Panc1 (cell line): ENCODE measurements around the gene TERT. TPM values are rescaled to one million over a fixed set of nuclear protein-coding genes. Genes with fewer than 3 reads are reported as not detected.

ENCODE experiments used
- ATAC-seq: fragments of 200-7000 bp; cut with Tn5 transposase; 2 replicates; pipeline ENCODE4 v1.9.1; 2020; ENCODE audit warnings: mild to moderate bottlenecking, moderate library complexity
- BruUV-seq: library from RNA; stranded (reverse); fragments of 400-500 nt; replicated peaks from 2 replicates; lab custom pipeline; 2021; lab: Mats Ljungman, UMichigan
- CTCF ChIA-PET: fragments of 300-600 bp; sonication (Branson Sonifier 250); formaldehyde crosslinking; loops from one replicate; lab custom pipeline; 2022; ENCODE audit warnings: antibody characterized with exemption; lab: Charles Lee
- POLR2A ChIA-PET: fragments of 300-600 bp; sonication (Branson Sonifier 250); formaldehyde crosslinking; loops from one replicate; lab custom pipeline; 2022; ENCODE audit warnings: antibody characterized with exemption; lab: Charles Lee
- DNase-seq: peaks from one replicate; pipeline ENCODE4 v3.0.0-alpha.2; 2010; ENCODE audit warnings: low read depth, low spot score
- H3K27ac ChIP-seq: 2 replicates; pipeline ENCODE4 v1.5.1; 2011; ENCODE audit warnings: mild to moderate bottlenecking, low read length, inconsistent platforms
- H3K27me3 ChIP-seq: fragments of 200-500 bp; sonication (Bioruptor generic); 2 replicates; pipeline ENCODE4 v1.6.0; 2014; ENCODE audit warnings: low read length, inconsistent platforms; ENCODE audit not compliant: control insufficient read depth, insufficient read depth
- H3K36me3 ChIP-seq: fragments of 200-500 bp; sonication (Bioruptor generic); 2 replicates; pipeline ENCODE4 v1.5.1; 2014; ENCODE audit warnings: inconsistent platforms, mild to moderate bottlenecking, low read length, moderate library complexity; ENCODE audit not compliant: control insufficient read depth, insufficient read depth
- H3K4me1 ChIP-seq: 2 replicates; pipeline ENCODE4 v1.5.1; 2011; ENCODE audit warnings: inconsistent platforms, mild to moderate bottlenecking, low read length, moderate library complexity; ENCODE audit not compliant: control insufficient read depth, insufficient read depth
- H3K4me3 ChIP-seq, 2 experiments: 2 replicates each; pipeline ENCODE4 v1.5.1; 2011 to 2012; ENCODE audit warnings: low read depth in 2 of 2, low read length in 2 of 2, mild to moderate bottlenecking in 2 of 2, inconsistent platforms in 1 of 2, moderate library complexity in 1 of 2
- H3K9me3 ChIP-seq: fragments of 200-500 bp; sonication (Bioruptor generic); 2 replicates; pipeline ENCODE4 v1.5.1; 2014; ENCODE audit warnings: low read depth, mild to moderate bottlenecking, inconsistent platforms, low read length, moderate library complexity; ENCODE audit not compliant: control insufficient read depth, insufficient read depth
- POLR2AphosphoS5 ChIP-seq: IDR thresholded peaks from 2 replicates; pipeline ENCODE4 v1.6.1; 2012; ENCODE audit warnings: mild to moderate bottlenecking, low read depth, low read length, moderate library complexity
- REST ChIP-seq, 2 experiments: IDR thresholded peaks; 2 replicates each; pipeline ENCODE4 v1.6.1; 2011 to 2012; ENCODE audit warnings: low read depth in 2 of 2, control low read depth in 1 of 2, low read length in 1 of 2, mild to moderate bottlenecking in 1 of 2, moderate library complexity in 1 of 2; ENCODE audit not compliant: insufficient read depth in 1 of 2
- SIN3A ChIP-seq: IDR thresholded peaks from 2 replicates; pipeline ENCODE4 v1.6.1; 2012; ENCODE audit warnings: low read depth, mild to moderate bottlenecking, low read length, moderate library complexity, borderline replicate concordance; ENCODE audit not compliant: insufficient read depth
- TCF7L2 ChIP-seq: IDR thresholded peaks from 2 replicates; pipeline ENCODE4 v1.6.1; 2011; ENCODE audit warnings: mild to moderate bottlenecking, low read depth, low read length, inconsistent platforms
- in situ Hi-C: cut with HindIII; loops from 2 replicates; pipeline ENCODE4 v1.10.0; 2016; ENCODE audit warnings: low sequenced_read_pairs, low pct_unique_long_range_greater_than_20kb
- intact Hi-C: fragments of 100-400 bp; cut with micrococcal nuclease; formaldehyde crosslinking; loops from one replicate; pipeline ENCODE4 v1.10.0; 2022; ENCODE audit not compliant: unreplicated experiment
- total RNA-seq: library from RNA; stranded (reverse); gene quantifications from one replicate; pipeline ENCODE4 v1.2.1, GENCODE V29; 2021; ENCODE audit not compliant: unreplicated experiment
- TF ChIP-seq, protein P1 (sequence below): fragments of 450-650 bp; IDR thresholded peaks from 2 replicates; pipeline ENCODE4 v1.5.1; 2017; ENCODE audit warnings: mild to moderate bottlenecking

The TERT gene
- total RNA-seq, 1 experiment from 2014 or later, result 8.9 TPM

GRCh38 chr5:1264211-1264610 lies 30.7 kb downstream of the TERT start:
- H3K36me3 ChIP-seq, result no peaks in the 10 kb centered on the region
- BruUV-seq, result no TSS peak
- H3K4me3 ChIP-seq, result no peak overlapping the region
- no peak overlapping the region for H3K27ac ChIP-seq
- CTCF ChIA-PET, result no interaction called here
- no peaks in the 10 kb centered on the region for H3K9me3 ChIP-seq
- ATAC-seq, result no peak
- POLR2A ChIA-PET, result no interaction called here
- H3K4me1 ChIP-seq, result no peaks in the 10 kb centered on the region
- H3K27me3 ChIP-seq, result no peaks in the 10 kb centered on the region
- TF ChIP-seq TCF7L2 (no peak), REST (IDR thresholded peaks at IDR 0.05; ENCODE audit: insufficient read depth in 1 of 2, low read depth in 2 of 2, low read length in 1 of 2) (no peak), SIN3A (no peak), POLR2AphosphoS5 (no peak)
- TF ChIP-seq, protein P1, sequence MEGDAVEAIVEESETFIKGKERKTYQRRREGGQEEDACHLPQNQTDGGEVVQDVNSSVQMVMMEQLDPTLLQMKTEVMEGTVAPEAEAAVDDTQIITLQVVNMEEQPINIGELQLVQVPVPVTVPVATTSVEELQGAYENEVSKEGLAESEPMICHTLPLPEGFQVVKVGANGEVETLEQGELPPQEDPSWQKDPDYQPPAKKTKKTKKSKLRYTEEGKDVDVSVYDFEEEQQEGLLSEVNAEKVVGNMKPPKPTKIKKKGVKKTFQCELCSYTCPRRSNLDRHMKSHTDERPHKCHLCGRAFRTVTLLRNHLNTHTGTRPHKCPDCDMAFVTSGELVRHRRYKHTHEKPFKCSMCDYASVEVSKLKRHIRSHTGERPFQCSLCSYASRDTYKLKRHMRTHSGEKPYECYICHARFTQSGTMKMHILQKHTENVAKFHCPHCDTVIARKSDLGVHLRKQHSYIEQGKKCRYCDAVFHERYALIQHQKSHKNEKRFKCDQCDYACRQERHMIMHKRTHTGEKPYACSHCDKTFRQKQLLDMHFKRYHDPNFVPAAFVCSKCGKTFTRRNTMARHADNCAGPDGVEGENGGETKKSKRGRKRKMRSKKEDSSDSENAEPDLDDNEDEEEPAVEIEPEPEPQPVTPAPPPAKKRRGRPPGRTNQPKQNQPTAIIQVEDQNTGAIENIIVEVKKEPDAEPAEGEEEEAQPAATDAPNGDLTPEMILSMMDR, result no peak
- intact Hi-C loops, result no loop called here
- no peak for DNase-seq
- in situ Hi-C loops, result no loop called here

DNA sequence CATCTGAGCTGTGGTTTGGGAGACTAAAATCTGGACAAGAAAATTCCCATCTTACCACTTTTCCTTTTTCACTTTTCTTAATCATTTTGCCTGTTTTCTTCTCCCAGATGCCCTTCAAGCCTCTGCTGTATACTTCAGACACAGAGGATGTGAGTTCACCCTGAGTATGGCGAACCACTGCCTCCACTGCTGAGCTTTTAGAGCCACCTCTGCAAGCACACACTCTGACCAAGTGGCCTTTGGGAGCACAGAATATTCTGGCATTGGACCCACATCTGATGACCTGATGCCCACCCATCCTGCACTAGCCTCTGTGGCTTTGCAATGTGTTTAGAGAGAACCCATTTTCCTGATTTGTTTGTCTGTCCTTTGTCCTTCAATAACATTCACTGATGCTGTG lies 32.5 kb downstream of the TERT start:
- no peaks in the 10 kb centered on the region for H3K27me3 ChIP-seq
- TF ChIP-seq TCF7L2 (no peak), SIN3A (no peak), REST (IDR thresholded peaks at IDR 0.05; ENCODE audit: insufficient read depth in 1 of 2, low read depth in 2 of 2, low read length in 1 of 2) (no peak), POLR2AphosphoS5 (no peak)
- TF ChIP-seq, protein P1, result no peak
- H3K36me3 ChIP-seq, result no peaks in the 10 kb centered on the region
- in situ Hi-C loops, result no loop called here
- H3K4me3 ChIP-seq, result no peak overlapping the region
- intact Hi-C loops, result no loop called here
- BruUV-seq, result no TSS peak
- no peaks in the 10 kb centered on the region for H3K9me3 ChIP-seq
- ATAC-seq (no peak), DNase-seq (no peak)
- H3K4me1 ChIP-seq, result no peaks in the 10 kb centered on the region
- ChIA-PET CTCF (no interaction called here), POLR2A (no interaction called here)
- no peak overlapping the region for H3K27ac ChIP-seq
